HUES64 (cell line): ENCODE results near the gene CDH11.

Experiments
- H3K27ac ChIP-seq: 2 replicates; pipeline ENCODE4 v1.7.0; 2013; ENCODE audit warnings: low read depth, low read length, inconsistent platforms
- H3K27me3 ChIP-seq: 2 replicates; pipeline ENCODE4 v1.6.1; 2013; ENCODE audit warnings: mild to moderate bottlenecking, low read length; ENCODE audit not compliant: insufficient read depth
- H3K36me3 ChIP-seq: 2 replicates; pipeline ENCODE4 v1.6.1; 2013; ENCODE audit warnings: mild to moderate bottlenecking, low read length; ENCODE audit not compliant: insufficient read depth
- H3K4me1 ChIP-seq: 2 replicates; pipeline ENCODE4 v1.6.1; 2013; ENCODE audit warnings: mild to moderate bottlenecking, low read length, moderate library complexity; ENCODE audit not compliant: insufficient read depth
- H3K4me3 ChIP-seq: 2 replicates; pipeline ENCODE4 v1.5.1; 2013; ENCODE audit warnings: mild to moderate bottlenecking, low read length, moderate library complexity
- H3K9ac ChIP-seq: 2 replicates; pipeline ENCODE4 v1.6.1; 2013; ENCODE audit warnings: mild to moderate bottlenecking, low read depth, low read length
- H3K9me3 ChIP-seq: 2 replicates; pipeline ENCODE4 v1.6.1; 2013; ENCODE audit warnings: low read depth, low read length; ENCODE audit not compliant: insufficient read depth
- WGBS: fragments of 150-250, 120-280 bp; methylation state at CpG from one replicate; pipeline ENCODE4 v1.1.7; 2013; ENCODE audit warnings: missing lambda C conversion rate; 5-methylcytosine and 5-hydroxymethylcytosine counted together

CDH11 gene

DNA sequence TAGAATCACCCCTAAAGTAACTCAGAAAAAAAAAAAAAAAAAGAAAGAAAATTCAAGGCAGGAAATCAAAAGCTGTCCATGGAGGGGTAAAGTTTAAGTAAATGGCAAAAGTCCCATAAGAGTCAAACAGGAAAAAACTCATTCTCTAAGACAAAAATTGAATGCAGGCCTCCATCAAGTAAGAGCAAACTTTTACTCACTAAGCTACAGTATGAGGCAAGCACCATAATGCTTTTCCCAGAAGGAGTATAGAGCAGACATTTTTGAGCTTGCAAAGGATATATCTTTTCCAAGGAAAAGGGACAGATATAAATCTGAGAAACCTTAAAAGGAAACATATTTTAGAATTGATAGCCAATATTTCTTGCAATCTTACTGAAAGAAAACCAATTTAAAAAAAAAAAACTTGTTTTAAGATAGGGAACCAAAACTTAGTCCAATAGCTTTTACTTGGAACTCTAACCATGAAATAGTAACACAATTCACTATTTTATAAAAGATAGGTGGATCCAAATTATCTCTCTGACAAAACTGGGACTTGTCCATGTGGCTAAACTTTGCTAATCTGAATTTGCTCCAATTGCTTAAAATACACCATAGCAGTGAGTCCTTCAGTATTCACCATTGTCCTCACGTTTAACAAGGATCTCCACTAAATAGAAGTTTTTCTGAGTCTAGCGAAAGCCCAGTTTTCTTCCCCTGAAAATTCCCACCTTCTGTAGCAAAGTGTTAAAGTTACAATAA lies 99.8 kb downstream of the CDH11 start:
- 97% methylated on average over 2 of the region's 2 CpGs for WGBS
- Histone ChIP-seq H3K36me3 (peaks cover 7% of the 10 kb centered on the region; the same call in 1 of the 2 replicates), H3K4me1 (no peaks in the 10 kb centered on the region), H3K9ac (no peak overlapping the region), H3K4me3 (no peak overlapping the region), H3K27me3 (no peaks in the 10 kb centered on the region), H3K27ac (no peak overlapping the region), H3K9me3 (peaks cover 15% of the 10 kb centered on the region; the same call in 1 of the 2 replicates)

- Histone ChIP-seq H3K9me3 (peaks cover 15% of the 10 kb centered on the region; the same call in 1 of the 2 replicates), H3K4me3 (no peak overlapping the region), H3K36me3 (peaks cover 7% of the 10 kb centered on the region; the same call in 1 of the 2 replicates), H3K9ac (no peak overlapping the region), H3K27ac (no peak overlapping the region), H3K4me1 (peaks cover 7% of the 10 kb centered on the region), H3K27me3 (no peaks in the 10 kb centered on the region)
These were observed 105.1 kb downstream of the CDH11 start for GRCh38 chr16:65016754-65017153.

GRCh38 chr16:65015599-65015998 lies 106.3 kb downstream of the CDH11 start:
- peaks cover 7% of the 10 kb centered on the region for H3K4me1 ChIP-seq
- no peaks in the 10 kb centered on the region for H3K27me3 ChIP-seq
- H3K27ac ChIP-seq, result no peak overlapping the region
- H3K4me3 ChIP-seq, result no peak overlapping the region
- H3K36me3 ChIP-seq, result peaks cover 7% of the 10 kb centered on the region; the same call in 1 of the 2 replicates
- peaks cover 15% of the 10 kb centered on the region; the same call in 1 of the 2 replicates for H3K9me3 ChIP-seq
- H3K9ac ChIP-seq, result no peak overlapping the region

GRCh38 chr16:65012357-65012756 lies 109.5 kb downstream of the CDH11 start:
- H3K27ac ChIP-seq, result no peak overlapping the region
- no peak overlapping the region for H3K9ac ChIP-seq
- no peak overlapping the region for H3K4me3 ChIP-seq
- H3K27me3 ChIP-seq, result no peaks in the 10 kb centered on the region
- 0 out of 2 replicates have a peak, but pooled peaks cover 2% of the 10 kb centered on the region for H3K36me3 ChIP-seq
- 82% methylated on average over 1 of the region's 1 CpG for WGBS
- no peaks in the 10 kb centered on the region for H3K9me3 ChIP-seq
- peaks cover 7% of the 10 kb centered on the region for H3K4me1 ChIP-seq

- Histone ChIP-seq H3K4me1 (no peaks in the 10 kb centered on the region), H3K9me3 (no peaks in the 10 kb centered on the region), H3K27me3 (no peaks in the 10 kb centered on the region), H3K36me3 (no peaks in the 10 kb centered on the region), H3K4me3 (no peak overlapping the region), H3K27ac (no peak overlapping the region), H3K9ac (no peak overlapping the region)
- WGBS, result 81% methylated on average over 2 of the region's 2 CpGs
These were observed 111.7 kb downstream of the CDH11 start for GRCh38 chr16:65010125-65010524.

DNA sequence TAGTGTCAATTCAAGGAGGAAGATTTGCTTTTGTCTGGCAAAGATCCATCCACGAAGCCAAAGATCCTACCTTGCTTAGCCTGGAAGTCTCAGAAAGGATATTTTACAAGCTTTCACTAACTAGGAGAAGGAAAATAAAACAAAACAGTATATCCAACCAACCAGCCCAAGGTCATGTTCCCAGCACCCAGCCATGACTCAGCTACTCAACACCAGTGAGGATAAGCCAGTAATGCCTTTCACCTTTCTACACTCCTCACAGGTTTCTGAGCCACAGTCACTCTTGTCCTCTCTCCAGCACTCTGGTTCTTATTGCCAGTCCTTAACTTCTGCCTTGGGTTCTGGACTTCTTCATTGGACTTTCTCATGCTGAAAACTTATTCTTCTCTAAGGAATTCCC lies 116.2 kb downstream of the CDH11 start:
- no peak overlapping the region for H3K27ac ChIP-seq
- WGBS, result 100% methylated on average over 1 of the region's 1 CpG
- no peaks in the 10 kb centered on the region for H3K36me3 ChIP-seq
- H3K4me3 ChIP-seq, result no peak overlapping the region
- H3K4me1 ChIP-seq, result peaks cover 12% of the 10 kb centered on the region
- no peaks in the 10 kb centered on the region for H3K27me3 ChIP-seq
- no peaks in the 10 kb centered on the region for H3K9me3 ChIP-seq
- H3K9ac ChIP-seq, result no peak overlapping the region

DNA sequence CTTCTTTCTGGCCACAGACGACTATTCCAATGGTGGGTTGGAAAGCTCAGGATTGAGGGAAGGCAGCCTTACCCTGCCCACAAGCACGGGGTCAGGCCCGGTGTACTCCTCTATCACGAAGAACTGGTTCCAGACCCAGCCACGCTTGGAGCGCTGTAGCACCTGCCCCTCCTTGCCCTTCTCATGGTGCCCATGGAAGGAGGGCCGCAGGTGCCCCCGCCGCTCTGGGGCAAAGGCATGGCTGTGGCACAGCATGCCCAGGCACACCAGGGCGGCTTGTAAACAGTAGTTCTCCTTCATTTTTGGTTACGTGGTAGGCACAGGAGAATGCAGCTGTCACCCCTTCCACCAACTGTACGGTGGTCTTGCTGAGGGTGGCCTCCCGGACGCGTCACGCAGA lies 117.3 kb downstream of the CDH11 start:
- peaks cover 12% of the 10 kb centered on the region for H3K4me1 ChIP-seq
- no peak overlapping the region for H3K9ac ChIP-seq
- no peak overlapping the region for H3K27ac ChIP-seq
- no peaks in the 10 kb centered on the region for H3K27me3 ChIP-seq
- H3K4me3 ChIP-seq, result no peak overlapping the region
- 94% methylated on average over 16 of the region's 16 CpGs for WGBS
- H3K9me3 ChIP-seq, result no peaks in the 10 kb centered on the region
- H3K36me3 ChIP-seq, result no peaks in the 10 kb centered on the region

- H3K4me1 ChIP-seq, result peaks cover 12% of the 10 kb centered on the region
- no peak overlapping the region for H3K27ac ChIP-seq
- H3K9ac ChIP-seq, result no peak overlapping the region
- no peaks in the 10 kb centered on the region for H3K9me3 ChIP-seq
- H3K27me3 ChIP-seq, result no peaks in the 10 kb centered on the region
- no peak overlapping the region for H3K4me3 ChIP-seq
- no peaks in the 10 kb centered on the region; the same call in 1 of the 2 replicates for H3K36me3 ChIP-seq
These were observed 118.2 kb downstream of the CDH11 start for GRCh38 chr16:65003621-65004020.

DNA sequence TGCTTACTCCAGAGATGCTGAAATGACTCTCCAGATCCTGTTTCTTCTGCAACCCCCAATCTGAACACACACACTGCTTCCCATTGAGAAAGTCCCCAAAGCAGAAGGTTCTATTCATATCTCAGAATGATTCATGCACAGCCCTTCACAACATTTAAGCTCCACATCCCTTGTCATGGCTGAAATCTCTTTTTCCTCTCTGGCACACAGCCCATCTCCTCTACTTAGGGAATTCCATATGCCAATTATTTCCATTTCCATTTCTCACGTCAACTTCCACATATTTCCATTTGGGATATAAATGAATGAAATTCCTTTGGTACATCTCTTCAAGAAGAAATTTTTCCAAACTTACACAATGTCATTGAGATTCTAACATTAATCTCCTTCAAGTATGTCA lies 119.6 kb downstream of the CDH11 start:
- Histone ChIP-seq H3K27ac (no peak overlapping the region), H3K9ac (no peak overlapping the region), H3K4me3 (no peak overlapping the region), H3K4me1 (peaks cover 12% of the 10 kb centered on the region), H3K36me3 (no peaks in the 10 kb centered on the region; the same call in 1 of the 2 replicates), H3K9me3 (no peaks in the 10 kb centered on the region), H3K27me3 (no peaks in the 10 kb centered on the region)
- WGBS, result no CpG with 5 or more reads among the region's 1 CpG

DNA sequence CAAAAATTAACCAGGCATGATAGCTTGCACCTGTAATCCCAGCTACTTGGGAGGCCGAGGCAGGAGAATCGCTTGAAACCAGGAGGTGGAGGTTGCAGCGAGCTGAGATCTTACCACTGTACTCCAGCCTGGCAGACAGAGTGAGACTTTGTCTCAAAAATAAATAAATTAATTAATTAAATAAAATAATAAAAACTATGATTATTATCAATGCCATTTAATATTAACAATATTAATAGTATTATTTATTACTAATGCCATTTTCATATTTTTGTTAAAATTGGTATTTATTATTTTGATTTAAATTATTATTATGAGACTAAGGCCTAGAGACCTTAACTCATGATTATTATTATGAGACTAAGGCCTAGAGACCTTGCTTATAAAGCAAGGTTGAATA lies 121.2 kb downstream of the CDH11 start:
- 99% methylated on average over 3 of the region's 3 CpGs for WGBS
- H3K4me1 ChIP-seq, result peaks cover 12% of the 10 kb centered on the region
- no peaks in the 10 kb centered on the region for H3K9me3 ChIP-seq
- H3K27me3 ChIP-seq, result no peaks in the 10 kb centered on the region
- H3K4me3 ChIP-seq, result no peak overlapping the region
- H3K9ac ChIP-seq, result no peak overlapping the region
- H3K36me3 ChIP-seq, result peaks cover 2% of the 10 kb centered on the region; the same call in 1 of the 2 replicates
- H3K27ac ChIP-seq, result no peak overlapping the region

DNA sequence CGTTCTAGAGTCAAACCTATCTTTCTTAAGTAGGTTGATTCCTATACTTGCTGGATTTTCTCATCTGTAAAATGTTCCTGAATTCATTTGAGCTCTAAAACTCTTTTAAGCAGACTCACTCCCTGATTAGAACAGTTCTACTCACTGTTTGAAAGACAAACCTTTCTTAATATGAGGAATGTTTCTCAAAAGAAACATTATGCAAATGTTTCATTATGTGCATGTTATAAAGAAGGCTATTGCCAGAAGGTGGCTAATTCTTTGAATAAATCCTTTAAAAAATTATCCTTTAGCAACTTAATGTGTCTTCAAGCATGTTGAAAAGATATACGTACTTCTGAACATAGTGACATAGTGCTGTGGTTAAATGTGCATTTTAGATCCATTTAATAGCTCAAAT lies 124.1 kb downstream of the CDH11 start:
- Histone ChIP-seq H3K4me1 (peaks cover 12% of the 10 kb centered on the region), H3K9ac (no peak overlapping the region), H3K27me3 (no peaks in the 10 kb centered on the region), H3K9me3 (no peaks in the 10 kb centered on the region), H3K27ac (no peak overlapping the region), H3K4me3 (no peak overlapping the region), H3K36me3 (peaks cover 2% of the 10 kb centered on the region; the same call in 1 of the 2 replicates)
- WGBS, result 89% methylated on average over 2 of the region's 2 CpGs
